Gastrocnemius medialis (tissue), 4 donors: Measurements from ENCODE around the gene ESYT1.

Experiments used
- POLR2A ChIP-seq, 2 donors: fragments of 450-650 bp; IDR thresholded peaks; one replicate each; pipeline ENCODE4 v1.6.1; 2017; ENCODE audit warnings: antibody characterized with exemption in 2 of 2, mild to moderate bottlenecking in 2 of 2, moderate library complexity in 2 of 2
- TF ChIP-seq, protein P1 (sequence below), 5 experiments: fragments of 450-650 bp in 3 of 5; fragments of 200-600 bp in 2 of 5; sonication (generic) in 2 of 5; IDR thresholded peaks in 4 of 5; conservative IDR thresholded peaks in 1 of 5; 1 replicate in 4 of 5; 2 replicates in 1 of 5; pipeline ENCODE4 v1.5.1; 2016 to 2019; ENCODE audit warnings: antibody characterized with exemption in 5 of 5, mild to moderate bottlenecking in 3 of 5, moderate library complexity in 3 of 5

DNA sequence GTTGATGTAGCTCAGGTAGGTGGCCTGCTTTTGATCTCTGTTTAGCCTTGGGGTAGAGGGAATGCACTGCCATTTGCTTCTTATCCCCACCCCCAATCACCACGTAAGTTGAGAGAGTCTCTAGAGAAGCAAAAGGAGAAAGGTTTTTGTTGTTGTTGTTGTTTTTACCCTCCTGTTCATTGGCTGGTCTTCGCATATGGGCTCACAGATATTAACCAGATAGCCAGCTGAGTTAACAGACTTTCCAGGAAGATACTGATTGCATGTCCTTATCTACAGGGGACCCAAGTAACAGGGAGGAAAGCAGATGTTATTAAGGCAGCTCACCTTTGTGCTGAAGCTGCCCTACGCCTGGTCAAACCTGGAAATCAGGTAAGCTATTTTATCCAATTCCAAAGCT is 20.8 kb upstream of the ESYT1 start:
- TF ChIP-seq, protein P1, sequence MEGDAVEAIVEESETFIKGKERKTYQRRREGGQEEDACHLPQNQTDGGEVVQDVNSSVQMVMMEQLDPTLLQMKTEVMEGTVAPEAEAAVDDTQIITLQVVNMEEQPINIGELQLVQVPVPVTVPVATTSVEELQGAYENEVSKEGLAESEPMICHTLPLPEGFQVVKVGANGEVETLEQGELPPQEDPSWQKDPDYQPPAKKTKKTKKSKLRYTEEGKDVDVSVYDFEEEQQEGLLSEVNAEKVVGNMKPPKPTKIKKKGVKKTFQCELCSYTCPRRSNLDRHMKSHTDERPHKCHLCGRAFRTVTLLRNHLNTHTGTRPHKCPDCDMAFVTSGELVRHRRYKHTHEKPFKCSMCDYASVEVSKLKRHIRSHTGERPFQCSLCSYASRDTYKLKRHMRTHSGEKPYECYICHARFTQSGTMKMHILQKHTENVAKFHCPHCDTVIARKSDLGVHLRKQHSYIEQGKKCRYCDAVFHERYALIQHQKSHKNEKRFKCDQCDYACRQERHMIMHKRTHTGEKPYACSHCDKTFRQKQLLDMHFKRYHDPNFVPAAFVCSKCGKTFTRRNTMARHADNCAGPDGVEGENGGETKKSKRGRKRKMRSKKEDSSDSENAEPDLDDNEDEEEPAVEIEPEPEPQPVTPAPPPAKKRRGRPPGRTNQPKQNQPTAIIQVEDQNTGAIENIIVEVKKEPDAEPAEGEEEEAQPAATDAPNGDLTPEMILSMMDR (IDR thresholded peaks at IDR 0.05 in 4 of 5, conservative IDR thresholded peaks at IDR 0.05 in 1 of 5), result no peak
- no peak for TF ChIP-seq POLR2A (IDR thresholded peaks at IDR 0.05)
